ENCODE measurements around the gene AOPEP.

AOPEP gene

DNA sequence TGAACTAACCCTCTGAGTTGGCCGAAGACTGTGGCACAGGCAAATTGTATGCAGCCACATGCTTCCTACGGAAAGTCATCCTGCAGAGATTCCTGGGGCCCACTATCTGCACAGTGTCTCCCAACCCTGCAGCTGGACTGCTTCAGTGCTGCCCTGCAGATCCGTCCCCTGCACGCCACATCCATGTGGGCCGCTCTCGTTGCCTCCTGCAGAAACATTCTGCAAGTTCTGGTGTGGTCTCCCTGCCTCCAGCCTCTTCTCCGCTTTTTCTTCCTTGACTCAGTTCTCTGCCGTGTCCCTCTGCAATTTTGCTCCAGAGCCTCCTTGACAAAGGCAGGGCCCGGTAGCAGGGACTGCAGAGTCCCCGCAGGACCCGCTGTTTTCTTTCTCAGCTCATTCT is 249.0 kb downstream of the AOPEP start:
- DNase-seq, result no peak

DNA sequence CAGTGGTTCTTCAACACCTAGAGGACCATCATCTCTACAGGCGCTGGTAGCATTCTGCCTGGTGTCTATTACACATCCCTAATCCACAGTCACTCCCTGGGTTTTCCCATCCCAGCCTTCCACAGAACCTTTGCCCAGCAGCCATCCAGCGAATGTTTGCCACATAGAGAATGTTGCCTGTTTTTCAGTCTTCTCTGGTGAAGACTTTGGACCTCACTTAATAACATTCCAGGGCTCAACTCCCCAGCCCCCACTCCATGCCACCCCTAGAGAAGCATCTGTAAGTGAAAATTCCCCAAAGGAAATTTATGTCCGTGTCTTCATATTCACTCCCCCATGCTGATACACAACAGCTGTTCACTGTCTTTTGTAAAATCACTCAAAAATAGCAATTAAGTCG is 249.6 kb downstream of the AOPEP start:
- no peak for DNase-seq

DNA sequence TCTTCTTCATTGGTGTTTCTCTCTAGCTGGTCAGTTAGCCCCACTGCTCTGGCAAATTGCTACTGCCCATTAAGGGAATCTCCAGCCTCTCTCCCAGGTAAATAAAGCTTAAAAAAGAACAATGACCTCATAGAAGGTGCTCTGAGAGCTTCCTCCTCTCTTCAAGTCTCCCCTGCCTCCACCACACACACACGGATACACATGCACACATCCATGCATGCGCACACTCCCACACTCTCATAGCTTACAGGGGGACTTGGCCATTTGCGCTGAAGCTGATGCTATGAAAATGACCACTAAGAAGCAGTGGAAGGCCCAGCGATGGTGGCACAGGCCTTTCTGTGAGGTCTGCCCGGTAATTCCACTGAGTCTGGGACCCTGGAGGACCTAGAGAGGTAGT is 250.9 kb downstream of the AOPEP start:
- no peak for DNase-seq

DNA sequence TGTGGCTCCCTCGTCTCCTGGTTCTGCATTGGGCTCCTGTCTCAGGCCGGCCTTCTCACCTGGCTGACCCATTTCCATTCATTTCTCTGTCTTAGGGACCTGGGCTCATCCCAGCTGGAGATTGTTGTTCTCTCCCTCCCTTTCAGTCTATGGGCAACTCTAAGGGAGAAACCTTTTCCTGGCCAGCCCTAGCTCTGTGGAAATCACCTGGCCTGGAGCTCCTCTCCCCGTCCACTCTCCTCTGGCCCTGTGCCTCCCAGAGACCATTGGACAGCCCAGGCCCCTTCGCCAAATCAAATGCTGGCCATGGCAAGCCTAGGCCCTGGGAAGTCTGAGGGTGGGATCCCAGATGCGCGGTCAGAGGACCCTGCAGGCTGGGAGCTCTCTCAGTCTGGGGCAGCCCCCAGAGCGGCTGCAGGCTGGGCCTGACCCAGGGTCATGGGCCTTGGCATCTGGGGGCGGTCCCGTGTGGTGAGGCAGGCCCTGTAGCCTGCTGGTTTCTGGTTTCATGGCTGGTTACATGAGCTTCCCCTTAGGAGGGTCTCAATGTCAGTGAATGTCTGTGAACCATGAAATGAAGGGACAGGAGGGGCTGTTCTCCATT is 253.5 kb downstream of the AOPEP start:
- DNase-seq, result no peak

DNA sequence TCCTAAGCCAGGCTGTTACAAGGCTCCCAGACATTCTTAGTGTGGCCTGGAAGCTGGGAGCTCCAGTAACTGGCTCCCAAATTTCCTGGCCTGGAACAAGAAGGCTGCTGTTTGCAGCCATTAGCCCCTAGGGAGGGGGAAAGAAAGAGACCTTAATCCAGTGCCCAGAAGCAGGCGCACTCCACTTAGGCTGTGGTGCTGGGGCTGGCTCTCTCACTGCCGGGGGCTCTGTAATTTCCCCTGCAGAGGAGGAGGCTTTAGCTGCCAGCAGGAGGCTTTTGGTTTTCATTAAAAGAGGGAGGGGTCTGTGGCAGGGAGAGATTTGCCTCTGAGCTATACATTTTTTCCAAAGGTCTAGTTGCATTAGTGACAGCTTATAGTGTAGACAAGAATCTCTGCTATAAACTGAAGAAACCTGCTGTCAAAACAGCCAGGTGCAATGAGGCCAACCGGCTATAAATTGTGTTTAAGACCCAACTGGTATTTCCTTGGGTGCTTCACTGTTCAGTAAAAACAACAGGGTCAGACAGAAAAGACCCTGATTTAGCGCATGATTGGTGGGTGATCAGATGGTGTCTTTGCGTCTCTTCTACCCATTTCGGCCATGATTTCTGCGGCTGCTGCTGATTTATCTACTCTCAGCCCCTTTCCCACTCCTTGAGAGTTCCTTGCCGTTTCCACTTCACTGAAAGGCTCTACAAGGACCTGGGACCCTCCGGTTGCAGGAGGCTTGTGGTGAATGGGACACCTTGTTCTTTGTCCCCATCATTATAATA is 254.6 kb downstream of the AOPEP start:
- peak; percentile 25 for DNase-seq

DNA sequence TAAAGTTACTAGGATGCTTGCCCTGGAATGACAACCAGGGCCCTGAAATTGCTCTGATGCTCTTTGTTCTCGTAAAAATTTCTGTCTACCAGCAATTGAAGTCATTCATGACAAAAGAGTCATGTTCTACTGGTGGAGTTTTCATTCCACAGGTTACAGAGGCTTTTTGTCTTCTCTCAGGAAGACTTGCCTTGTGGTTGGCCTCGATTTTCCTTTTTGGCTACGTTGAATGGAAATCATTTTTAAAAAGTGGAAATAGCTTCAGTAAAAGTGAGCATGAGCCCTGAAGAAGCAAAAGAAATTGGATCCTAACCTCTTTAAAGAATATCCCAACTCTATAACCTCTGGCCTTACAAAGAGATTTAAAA is 255.2 kb downstream of the AOPEP start:
- no peak for DNase-seq

DNA sequence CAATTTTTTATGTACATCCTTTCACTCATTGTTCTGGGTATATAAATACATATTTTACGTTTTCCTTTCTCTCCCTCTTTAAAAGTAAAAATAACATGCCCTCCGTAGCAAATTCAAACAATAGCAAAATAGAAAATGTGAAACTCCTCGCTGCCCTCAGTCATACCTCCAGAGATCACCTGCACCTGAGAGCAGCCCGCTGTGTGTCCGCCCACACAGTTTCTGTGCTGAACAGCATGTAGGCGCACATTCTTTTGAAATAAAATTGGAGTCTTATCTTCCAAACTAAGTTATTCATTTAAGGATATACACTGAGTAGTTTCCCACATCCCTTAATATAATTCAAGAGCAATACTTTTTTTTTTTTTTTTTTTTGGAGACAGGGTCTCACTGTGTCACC is 255.7 kb downstream of the AOPEP start:
- DNase-seq, result no peak

DNA sequence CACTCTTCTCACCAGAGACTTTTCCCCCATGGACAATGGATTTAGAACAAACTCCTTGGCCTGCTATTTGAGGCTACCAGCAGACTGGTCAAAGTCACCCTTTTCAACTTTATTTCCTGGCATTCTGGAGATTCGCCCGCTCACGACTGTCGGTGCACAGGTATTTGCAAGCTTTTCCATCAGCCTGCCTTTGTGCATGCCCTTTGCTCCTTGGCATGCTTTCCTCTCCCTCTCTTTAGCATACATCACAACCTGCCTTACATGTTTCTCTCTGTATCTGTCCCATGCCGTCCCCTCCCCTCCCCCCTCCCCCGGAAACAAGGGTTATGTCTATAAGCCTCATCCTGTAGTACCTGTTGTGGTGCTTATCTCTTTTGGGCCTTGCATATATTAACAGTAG is 257.1 kb downstream of the AOPEP start:
- DNase-seq, result no peak

DNA sequence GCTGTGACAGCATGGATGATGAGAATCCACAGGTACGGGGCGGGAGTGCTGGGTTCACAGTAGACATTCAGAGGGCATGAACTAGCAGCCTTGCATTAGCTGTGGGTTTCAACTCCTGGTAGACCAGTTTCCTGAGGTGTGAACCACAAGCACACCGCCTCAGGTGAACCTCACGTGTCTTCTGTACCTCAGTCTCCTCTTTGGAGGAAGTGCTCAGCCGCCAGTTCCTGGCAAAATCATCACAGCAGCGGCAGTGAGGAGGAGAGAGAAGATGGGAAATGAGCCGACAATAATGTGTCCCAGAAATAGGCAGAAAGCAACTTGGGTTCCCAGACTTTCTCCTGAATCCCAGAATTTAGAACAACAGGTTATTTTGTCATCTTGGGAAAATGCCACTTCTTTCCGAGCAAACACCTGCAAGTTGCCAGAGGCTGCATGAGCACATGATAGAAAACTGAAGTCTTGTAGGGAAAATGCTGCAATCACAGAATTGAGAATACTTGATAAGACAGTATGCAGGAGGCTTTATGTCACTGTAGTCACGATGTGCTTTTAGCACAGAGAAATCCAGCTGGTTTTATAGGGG is 258.5 kb downstream of the AOPEP start:
- no peak for DNase-seq

DNA sequence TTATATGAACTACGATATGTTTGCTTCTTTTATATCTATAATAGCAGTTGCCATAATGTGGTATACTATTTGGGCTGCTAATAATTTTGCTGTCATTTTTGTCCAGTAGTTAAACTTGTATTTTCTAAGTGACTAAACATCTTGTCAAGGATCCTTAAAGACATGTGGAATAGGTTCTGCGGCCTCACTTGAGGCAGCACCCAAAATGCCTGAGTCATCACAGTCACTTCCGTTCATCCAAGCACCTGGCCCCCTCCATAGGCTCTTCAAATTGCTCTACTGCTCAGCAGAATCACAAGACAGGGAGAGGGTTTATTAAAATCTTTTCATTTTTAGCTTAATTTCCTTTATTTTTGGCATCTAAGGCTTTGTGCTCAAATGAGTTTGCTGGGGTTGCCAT is 259.1 kb downstream of the AOPEP start:
- DNase-seq, result no peak

DNA sequence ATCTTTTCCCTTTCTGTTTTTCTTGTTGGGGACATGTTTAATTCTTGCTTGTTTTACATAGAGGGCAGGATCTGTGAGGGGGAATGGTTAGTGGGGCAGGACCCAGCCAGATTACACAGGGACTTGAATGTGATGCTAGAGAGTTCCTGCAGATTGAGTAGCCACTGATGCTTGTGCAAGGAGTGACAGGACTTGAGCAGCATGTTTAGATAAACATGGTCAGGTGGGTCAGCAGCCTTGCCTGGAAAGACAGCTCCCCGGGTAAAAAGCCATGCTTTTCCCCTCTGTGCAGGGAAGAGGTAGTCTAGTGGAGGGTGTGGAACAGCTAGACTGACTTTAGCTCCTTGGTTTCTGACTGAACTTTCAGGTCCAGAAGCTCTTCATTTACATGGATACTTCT is 261.2 kb downstream of the AOPEP start:
- DNase-seq, result no peak

DNA sequence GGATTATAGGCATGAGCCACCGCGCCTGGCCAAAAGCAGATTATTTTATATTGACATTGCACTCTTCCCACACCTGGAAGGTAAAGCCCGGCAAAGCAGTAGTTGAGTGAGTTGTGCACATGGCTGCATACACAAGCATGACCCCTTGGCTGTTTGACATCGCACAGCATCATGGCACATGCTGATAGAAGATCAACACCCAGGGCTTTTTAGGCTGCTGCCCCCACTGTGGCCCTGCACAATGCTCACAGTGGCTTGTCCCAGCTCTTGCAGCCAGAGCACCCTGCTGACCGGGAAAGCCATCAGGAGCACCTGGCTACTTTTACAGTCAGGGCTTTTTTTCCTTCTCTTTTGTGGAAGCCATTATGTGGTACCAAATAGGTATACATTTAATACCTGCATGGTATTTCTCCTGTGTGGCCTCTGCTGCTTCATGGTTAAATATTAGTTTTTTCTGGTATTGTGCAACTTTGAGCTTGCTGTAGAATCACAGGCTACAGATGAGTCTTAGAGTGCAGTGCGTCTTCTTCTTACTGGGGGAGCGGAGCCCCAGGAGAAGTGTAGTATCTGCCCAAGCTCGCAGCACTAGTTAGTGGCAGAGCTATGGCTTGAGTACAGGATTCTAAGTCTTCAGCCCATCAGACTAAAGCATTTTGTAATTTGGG is 264.5 kb downstream of the AOPEP start:
- no peak for DNase-seq

DNA sequence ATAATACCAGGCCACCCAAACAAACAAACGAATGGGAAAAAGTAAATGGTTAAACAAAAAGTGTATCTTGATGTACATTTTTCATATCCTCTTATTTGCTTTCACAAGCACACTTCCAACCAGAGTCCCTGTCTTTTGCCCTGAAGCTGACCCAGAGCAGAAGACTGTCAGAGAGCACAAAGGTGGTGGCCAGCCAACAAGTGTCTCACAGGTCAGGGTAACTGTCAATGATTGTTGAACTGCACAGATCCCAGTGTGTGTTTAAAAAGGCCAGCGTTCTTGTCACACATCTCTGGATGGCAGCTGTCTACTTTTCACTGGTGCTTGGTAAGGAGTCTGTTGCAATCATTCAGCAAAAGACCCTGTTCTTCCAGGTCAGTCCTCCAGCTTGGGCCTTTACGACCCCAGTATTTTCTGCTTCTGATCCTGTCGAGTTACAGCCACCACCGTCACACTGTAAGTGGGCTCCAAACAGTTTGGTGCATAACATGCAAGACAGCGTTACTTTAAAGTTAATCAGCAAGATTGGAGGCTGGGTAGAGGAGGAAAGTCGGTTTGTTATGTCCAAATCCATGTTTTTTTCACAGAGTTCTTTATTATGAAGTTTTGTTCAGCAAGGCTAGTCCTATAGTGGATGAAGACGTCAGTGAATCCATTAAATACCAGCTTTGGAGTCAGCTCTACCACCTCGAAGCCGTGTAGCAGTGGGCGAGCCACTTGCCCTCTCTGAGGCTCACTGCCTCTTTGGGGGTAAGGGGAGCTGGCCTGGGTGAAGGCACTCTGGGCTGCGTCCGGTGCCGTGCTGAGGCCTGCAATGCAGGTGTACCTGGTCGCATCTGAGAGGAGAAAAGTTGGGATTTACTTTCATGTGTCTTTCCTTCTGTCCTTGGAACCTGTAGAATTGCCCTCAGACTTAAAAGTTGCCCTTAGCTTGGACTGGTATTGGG is 265.7 kb downstream of the AOPEP start:
- DNase-seq, result no peak

DNA sequence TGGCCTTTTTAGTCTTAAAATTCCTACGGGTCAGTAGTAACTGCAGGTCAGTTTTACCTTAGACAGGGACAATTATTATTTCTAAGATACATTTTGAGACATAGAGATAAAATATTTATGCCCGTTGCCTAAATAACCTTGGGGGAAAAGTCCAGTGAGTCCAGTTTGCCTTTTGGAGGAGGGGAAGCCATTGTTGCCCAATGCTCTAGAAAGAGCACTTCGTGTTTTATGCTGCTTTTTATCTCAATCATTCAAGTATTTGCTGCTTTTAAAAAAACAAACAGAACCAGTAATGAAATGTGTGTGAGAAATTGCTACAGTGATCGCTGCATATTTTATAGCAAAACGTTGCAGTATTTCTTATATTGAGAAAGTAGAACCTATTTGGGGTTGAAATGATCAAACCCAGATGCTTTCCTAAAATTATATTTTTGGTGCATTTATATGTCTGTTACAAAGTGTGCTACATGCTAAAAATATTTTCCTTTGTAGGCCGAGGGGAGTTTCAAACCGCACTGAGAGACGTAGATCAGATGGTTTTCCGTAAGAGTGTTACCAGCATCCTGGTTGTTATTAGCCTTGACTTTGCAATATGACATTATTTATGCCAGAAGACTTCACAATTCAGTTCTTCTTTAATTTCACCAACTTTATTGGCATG is 266.8 kb downstream of the AOPEP start:
- DNase-seq, result no peak

DNA sequence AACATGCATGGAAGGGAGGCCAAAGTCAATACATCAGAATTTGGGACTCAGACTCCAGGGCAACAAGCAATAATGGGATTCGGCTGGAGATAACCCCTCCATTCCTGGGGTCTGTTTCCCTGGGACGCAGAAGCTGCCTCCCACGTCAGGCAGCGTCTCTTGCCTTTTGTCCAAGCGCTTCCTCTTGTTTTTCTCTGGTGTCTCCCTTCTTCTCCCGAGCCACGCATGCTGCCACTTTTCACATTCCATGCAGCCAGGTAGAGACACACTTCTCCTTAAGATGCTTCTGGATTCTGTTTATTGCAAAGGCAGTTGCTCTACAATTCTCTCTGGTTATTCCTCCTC is 267.3 kb downstream of the AOPEP start:
- no peak for DNase-seq

DNA sequence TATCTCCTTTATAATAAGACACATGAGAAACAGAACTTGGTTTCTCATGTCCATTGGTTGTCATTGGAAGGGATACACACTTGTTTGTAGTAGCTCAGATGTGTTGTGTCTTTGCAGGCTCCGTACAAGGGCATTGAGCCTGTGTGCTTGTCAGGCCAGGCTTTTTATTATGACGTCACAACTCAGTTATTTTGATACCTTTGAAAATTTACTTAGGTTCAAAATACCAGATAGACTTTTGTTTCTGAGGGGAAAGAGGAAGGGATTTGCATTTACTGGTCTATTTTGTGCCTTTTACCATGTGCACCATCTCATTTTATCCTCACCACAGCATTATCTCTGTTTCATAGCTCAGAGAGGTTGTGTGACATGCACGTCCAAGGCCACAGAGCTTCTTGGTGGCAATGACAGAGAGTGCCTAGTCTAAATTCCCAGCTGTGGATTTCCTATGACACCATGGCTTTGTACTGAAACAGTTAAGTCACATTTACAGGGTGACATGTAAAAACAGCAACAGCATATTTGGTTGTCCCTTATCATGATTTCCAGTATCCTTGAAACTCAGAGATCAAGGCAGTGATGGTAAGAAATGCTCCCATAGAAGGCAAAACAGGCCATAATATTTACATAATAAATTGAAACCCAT is 268.7 kb downstream of the AOPEP start:
- no peak for DNase-seq

DNA sequence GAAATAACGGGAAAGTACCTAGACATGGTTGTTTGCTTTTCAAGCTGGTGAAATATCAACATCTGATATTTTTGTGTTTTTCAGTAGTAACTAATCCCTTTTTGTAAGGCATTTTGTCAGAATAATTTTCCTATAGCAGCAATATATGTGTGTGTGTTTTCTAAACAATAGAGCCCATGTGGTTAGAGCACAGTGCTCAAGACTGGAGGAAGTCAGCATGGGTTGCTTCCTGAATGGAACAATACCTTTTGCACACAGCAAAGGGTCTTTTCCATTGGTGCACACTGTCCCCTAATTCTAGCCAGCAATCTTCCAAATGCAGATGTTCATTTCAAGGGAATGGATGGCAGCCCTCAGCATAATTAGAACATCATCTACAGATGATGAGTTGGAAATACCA is 270.1 kb downstream of the AOPEP start:
- no peak for DNase-seq

DNA sequence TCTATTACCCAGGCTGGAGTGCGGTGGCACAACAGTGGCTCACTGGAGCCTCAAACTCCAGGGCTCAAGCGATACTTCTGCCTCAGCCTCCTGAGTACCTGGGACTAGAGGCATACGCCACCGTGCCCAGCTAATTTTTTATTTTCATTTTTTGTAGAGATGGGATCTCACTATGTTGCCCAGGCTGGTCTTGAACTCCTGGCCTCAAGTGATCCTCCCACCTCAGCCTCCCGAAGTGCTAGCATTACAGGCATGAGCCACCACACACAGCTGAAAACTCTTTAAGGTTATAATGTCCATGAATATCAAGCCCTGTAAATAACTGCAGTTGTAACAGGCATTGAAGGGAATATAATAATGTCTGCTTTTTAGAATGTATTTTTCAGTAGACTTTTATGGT is 271.2 kb downstream of the AOPEP start:
- DNase-seq, result no peak

DNA sequence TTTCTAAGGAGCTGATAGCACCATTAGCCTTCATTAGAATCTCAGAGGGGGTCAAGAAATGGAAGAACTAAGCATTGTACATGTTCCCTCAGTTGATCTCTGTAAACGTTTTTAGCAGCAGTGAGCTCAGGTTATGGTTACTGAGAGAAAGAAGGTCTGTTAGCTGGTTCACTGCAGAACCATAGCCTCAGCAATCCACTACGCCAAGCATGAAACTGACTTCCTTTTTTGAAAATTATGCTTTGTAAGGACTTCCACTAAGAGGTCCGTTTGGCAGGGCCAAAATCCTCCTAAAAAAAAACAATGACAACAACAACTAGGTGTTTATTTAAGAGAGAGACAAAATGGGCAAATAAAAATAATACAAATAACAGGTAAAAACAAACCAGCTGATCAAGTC is 273.3 kb downstream of the AOPEP start:
- no peak for DNase-seq

DNA sequence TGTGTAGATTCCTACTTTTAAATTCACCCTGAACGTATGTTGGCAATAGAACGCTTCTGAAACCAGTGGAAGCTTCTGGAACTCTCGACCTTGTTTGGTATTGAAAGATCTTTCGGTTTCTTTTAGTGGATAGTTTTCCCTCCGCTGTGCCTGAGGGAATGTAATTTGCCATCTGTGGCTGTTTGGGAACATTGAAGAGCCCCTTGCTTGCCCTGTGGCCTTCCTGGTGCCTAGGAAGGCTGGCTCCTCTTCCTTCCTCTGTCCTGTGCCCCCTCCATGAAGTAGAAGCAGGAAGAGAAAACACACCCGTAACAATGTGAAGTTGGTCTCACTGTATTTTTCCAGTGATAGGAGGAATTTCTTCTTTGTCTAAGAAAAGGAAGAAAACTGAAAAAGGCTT is 274.3 kb downstream of the AOPEP start:
- no peak for DNase-seq

DNA sequence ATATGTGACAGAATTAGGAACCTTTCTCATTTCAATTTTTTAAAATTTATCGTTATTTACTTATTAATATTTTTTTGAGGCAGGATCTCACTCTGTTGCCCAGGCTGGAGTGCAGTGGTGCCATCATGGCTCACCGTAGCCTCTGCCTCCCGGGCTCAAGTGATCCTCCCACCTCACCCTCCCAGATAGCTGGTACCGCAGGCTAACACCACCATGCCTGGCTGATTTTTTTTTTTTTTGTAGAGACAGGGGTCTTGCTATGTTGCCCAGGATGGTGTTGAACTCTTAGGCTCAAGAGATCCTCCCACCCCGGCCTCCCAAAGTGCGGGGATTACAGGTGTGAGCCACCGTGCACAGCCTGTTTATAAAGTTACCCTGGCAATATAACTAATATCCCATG is 275.2 kb downstream of the AOPEP start:
- DNase-seq, result no peak
